ENCODE measurements around the gene CD37. TPM values are rescaled to one million over a fixed set of nuclear protein-coding genes. Genes with fewer than 3 reads are reported as not detected.
"Not testable (repeated sequence)": the region's sequence is repeated elsewhere in the genome, so short reads cannot be mapped to it uniquely, and the experiment has no call there.

Gene CD37
- total RNA-seq, 2 donors from 2014 or later = 248 to 262 TPM

GRCh38 chr19:49309087-49309486 is 26.1 kb upstream of the CD37 start:
- ATAC-seq (replicated peaks in 1 of 2) (no peak), DNase-seq (no peak)
- no peaks in the 10 kb centered on the region for H3K36me3 Mint-ChIP-seq (ENCODE audit: insufficient read depth in 2 of 2)
- no peak overlapping the region for H3K27ac Mint-ChIP-seq
- no peaks in the 10 kb centered on the region for H3K4me1 Mint-ChIP-seq (ENCODE audit: low read depth)
- H3K9me3 Mint-ChIP-seq = no peaks in the 10 kb centered on the region
- no peak overlapping the region for H3K4me3 Mint-ChIP-seq
- no peaks in the 10 kb centered on the region for H3K27me3 Mint-ChIP-seq (ENCODE audit: low read depth)

- peaks cover 12 to 22% of the 10 kb centered on the region in 2 donors for H3K36me3 Mint-ChIP-seq (ENCODE audit: insufficient read depth in 2 of 2)
- H3K27ac Mint-ChIP-seq = no peak overlapping the region
- peaks cover 7 to 8% of the 10 kb centered on the region in 2 donors for H3K9me3 Mint-ChIP-seq
- no peaks in the 10 kb centered on the region for H3K27me3 Mint-ChIP-seq (ENCODE audit: low read depth)
- no peak for ATAC-seq (replicated peaks in 1 of 2)
- no peak for DNase-seq
- H3K4me1 Mint-ChIP-seq (ENCODE audit: low read depth) = peaks cover 6% of the 10 kb centered on the region
- no peak overlapping the region for H3K4me3 Mint-ChIP-seq
Observed at GRCh38 chr19:49315111-49315510, 20.1 kb upstream of the CD37 start.

- no peaks in the 10 kb centered on the region for H3K27me3 Mint-ChIP-seq (ENCODE audit: low read depth)
- no peak overlapping the region for H3K27ac Mint-ChIP-seq
- H3K4me1 Mint-ChIP-seq (ENCODE audit: low read depth) = peaks cover 6% of the 10 kb centered on the region
- no peak for DNase-seq
- H3K36me3 Mint-ChIP-seq (ENCODE audit: insufficient read depth in 2 of 2) = peaks cover 12 to 23% of the 10 kb centered on the region in 2 donors
- ATAC-seq (replicated peaks in 1 of 2) = no peak
- H3K9me3 Mint-ChIP-seq = peaks cover 7 to 8% of the 10 kb centered on the region in 2 donors
- no peak overlapping the region for H3K4me3 Mint-ChIP-seq
Observed at GRCh38 chr19:49316284-49316683, 18.9 kb upstream of the CD37 start.

GRCh38 chr19:49318296-49318695 is 16.9 kb upstream of the CD37 start:
- peaks cover 6% of the 10 kb centered on the region for H3K4me1 Mint-ChIP-seq (ENCODE audit: low read depth)
- peaks cover 7 to 8% of the 10 kb centered on the region in 2 donors for H3K9me3 Mint-ChIP-seq
- ATAC-seq (replicated peaks in 1 of 2) (no peak), DNase-seq (no peak)
- H3K36me3 Mint-ChIP-seq (ENCODE audit: insufficient read depth in 2 of 2) = peaks cover 12 to 25% of the 10 kb centered on the region in 2 donors
- no peak overlapping the region for H3K27ac Mint-ChIP-seq
- no peaks in the 10 kb centered on the region for H3K27me3 Mint-ChIP-seq (ENCODE audit: low read depth)
- no peak overlapping the region for H3K4me3 Mint-ChIP-seq

GRCh38 chr19:49324801-49325576 is 10.2 kb upstream of the CD37 start, which contains the start of gene SLC6A16:
Gene SLC6A16 (minus strand): TSS chr19:49325191. CDS start chr19:49311347, 13,844 bp downstream.
- no peak for DNase-seq
- Mint-ChIP-seq H3K27me3 (ENCODE audit: low read depth) (no peaks in the 10 kb centered on the region), H3K4me1 (ENCODE audit: low read depth) (peaks cover 25% of the 10 kb centered on the region), H3K9me3 (peaks cover 0 to 2% of the 10 kb centered on the region in 2 donors), H3K27ac (no peak within 1 kb of the TSS), H3K36me3 (ENCODE audit: insufficient read depth in 2 of 2) (peaks cover 0 to 9% of the 10 kb centered on the region in 2 donors), H3K4me3 (no peak within 1 kb of the TSS)
- no peak for ATAC-seq (replicated peaks in 1 of 2)

GRCh38 chr19:49325756-49326155 is 9.4 kb upstream of the CD37 start:
- ATAC-seq (replicated peaks in 1 of 2); H3K27me3 Mint-ChIP-seq (ENCODE audit: low read depth); H3K4me3 Mint-ChIP-seq; DNase-seq; H3K9me3 Mint-ChIP-seq; H3K27ac Mint-ChIP-seq: not testable (repeated sequence)
- H3K36me3 Mint-ChIP-seq (ENCODE audit: insufficient read depth in 2 of 2) = peaks cover 0 to 12% of the 10 kb centered on the region in 2 donors
- peaks cover 32% of the 10 kb centered on the region for H3K4me1 Mint-ChIP-seq (ENCODE audit: low read depth)

GRCh38 chr19:49326165-49326704 is 9.0 kb upstream of the CD37 start:
- H3K36me3 Mint-ChIP-seq (ENCODE audit: insufficient read depth in 2 of 2) = peaks cover 0 to 12% of the 10 kb centered on the region in 2 donors
- DNase-seq (no peak), ATAC-seq (replicated peaks in 1 of 2) (no peak)
- H3K4me3 Mint-ChIP-seq = peak overlapping the region in 1 of 2 donors; percentile 19
- no peak overlapping the region for H3K27ac Mint-ChIP-seq
- peaks cover 36% of the 10 kb centered on the region for H3K4me1 Mint-ChIP-seq (ENCODE audit: low read depth)
- H3K9me3 Mint-ChIP-seq = peaks cover 0 to 2% of the 10 kb centered on the region in 2 donors
- no peaks in the 10 kb centered on the region for H3K27me3 Mint-ChIP-seq (ENCODE audit: low read depth)

DNA sequence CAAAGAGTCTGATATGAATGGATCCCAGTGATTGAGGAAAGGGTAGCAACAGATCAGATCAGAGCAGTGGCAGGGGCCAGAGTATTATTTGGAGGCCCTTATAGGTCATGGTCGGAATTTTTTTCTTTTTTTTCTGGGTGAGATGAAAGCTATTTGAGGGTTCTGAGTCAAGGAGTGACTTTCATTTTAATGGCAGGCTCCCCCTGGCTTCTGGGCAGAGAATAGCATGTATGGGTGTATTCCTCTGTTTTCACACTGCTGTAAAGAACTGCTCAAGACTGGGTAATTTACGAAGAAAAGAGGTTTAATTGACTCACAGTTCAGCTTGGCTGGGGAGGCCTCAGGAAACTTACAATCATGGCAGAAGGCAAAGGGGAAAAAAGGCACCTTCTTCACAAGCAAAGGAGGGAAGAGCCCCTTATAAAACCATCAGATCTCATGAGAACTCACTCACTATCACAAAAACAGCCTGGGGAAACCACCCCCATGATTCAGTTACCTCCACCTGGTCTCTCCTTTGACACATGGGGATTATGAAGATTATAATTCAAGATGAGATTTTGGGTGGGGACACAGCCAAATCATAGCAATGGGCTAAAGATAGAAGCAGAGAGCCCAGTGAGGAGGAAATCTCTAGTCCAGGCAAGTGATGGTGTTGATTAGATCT is 7.2 kb upstream of the CD37 start:
- ATAC-seq (replicated peaks in 1 of 2) (peak; percentile 30 to 44), DNase-seq (peak; percentile 52 to 63)
- peak overlapping the region; percentile 40 for H3K27ac Mint-ChIP-seq
- H3K9me3 Mint-ChIP-seq = peaks cover 0 to 2% of the 10 kb centered on the region in 2 donors
- peaks cover 0 to 9% of the 10 kb centered on the region in 2 donors for H3K36me3 Mint-ChIP-seq (ENCODE audit: insufficient read depth in 2 of 2)
- peaks cover 53% of the 10 kb centered on the region for H3K4me1 Mint-ChIP-seq (ENCODE audit: low read depth)
- H3K4me3 Mint-ChIP-seq = peak overlapping the region; percentile 3 to 36
- no peaks in the 10 kb centered on the region for H3K27me3 Mint-ChIP-seq (ENCODE audit: low read depth)

DNA sequence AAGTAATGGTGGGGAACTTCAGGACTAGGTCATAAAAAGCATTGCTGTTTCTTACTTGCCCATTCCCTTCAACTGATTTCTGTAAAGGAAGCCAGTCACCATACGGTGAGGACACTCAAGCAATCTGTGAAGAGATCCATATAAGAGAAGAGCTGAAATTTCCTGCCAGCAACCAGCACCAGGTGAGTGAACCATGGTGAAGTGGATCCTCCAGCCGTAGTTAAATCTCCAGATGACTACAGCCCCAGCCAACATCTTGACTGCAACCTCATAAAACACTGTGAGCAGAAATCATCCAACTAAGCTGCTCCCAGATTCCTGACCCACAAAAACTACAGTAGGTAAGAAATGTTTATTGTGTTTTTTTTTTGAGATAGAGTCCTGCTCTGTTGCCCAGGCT is 6.5 kb upstream of the CD37 start:
- peaks cover 0 to 9% of the 10 kb centered on the region in 2 donors for H3K36me3 Mint-ChIP-seq (ENCODE audit: insufficient read depth in 2 of 2)
- no peak for ATAC-seq (replicated peaks in 1 of 2)
- H3K4me3 Mint-ChIP-seq = no peak overlapping the region
- no peak overlapping the region for H3K27ac Mint-ChIP-seq
- no peak for DNase-seq
- H3K9me3 Mint-ChIP-seq = no peaks in the 10 kb centered on the region
- no peaks in the 10 kb centered on the region for H3K27me3 Mint-ChIP-seq (ENCODE audit: low read depth)
- peaks cover 61% of the 10 kb centered on the region for H3K4me1 Mint-ChIP-seq (ENCODE audit: low read depth)

DNA sequence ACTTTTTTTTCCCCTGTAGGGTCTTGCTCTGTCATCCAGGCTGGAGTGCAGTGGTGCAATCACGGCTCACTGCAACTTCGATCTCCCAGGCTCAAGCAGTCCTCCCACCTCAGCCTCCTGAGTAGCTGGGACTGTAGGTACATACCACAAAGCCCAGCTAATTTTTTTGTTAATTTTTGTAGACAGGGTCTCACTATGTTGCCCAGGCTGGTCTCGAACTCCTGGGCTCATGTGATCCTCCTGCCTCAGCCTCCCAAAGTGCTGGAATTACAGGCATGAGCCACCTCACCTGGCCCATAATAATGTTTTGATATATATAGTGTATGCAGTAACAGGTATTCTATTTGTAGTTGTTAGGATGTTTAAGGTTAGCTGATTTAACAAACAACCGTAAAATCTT is 4.0 kb upstream of the CD37 start:
- Mint-ChIP-seq H3K4me3 (peak overlapping the region; percentile 71 to 89), H3K4me1 (ENCODE audit: low read depth) (peaks cover 82% of the 10 kb centered on the region), H3K27ac (peak overlapping the region; percentile 26)
- H3K36me3 Mint-ChIP-seq (ENCODE audit: insufficient read depth in 2 of 2); ATAC-seq (replicated peaks in 1 of 2); H3K27me3 Mint-ChIP-seq (ENCODE audit: low read depth); DNase-seq; H3K9me3 Mint-ChIP-seq: not testable (repeated sequence)

GRCh38 chr19:49331616-49332055 is 3.6 kb upstream of the CD37 start:
- Mint-ChIP-seq H3K27me3 (ENCODE audit: low read depth) (no peaks in the 10 kb centered on the region), H3K27ac (peak overlapping the region; percentile 43), H3K4me1 (ENCODE audit: low read depth) (peaks cover 86% of the 10 kb centered on the region), H3K4me3 (peak overlapping the region; percentile 71 to 89), H3K9me3 (no peaks in the 10 kb centered on the region), H3K36me3 (ENCODE audit: insufficient read depth in 2 of 2) (peaks cover 7 to 9% of the 10 kb centered on the region in 2 donors)
- DNase-seq (peak; percentile 71 to 75), ATAC-seq (replicated peaks in 1 of 2) (peak; percentile 81 to 86)

- not testable (repeated sequence) for ATAC-seq (replicated peaks in 1 of 2); DNase-seq; H3K9me3 Mint-ChIP-seq; H3K27me3 Mint-ChIP-seq (ENCODE audit: low read depth)
- Mint-ChIP-seq H3K4me3 (peak overlapping the region; percentile 87 to 89), H3K4me1 (ENCODE audit: low read depth) (peaks cover 91% of the 10 kb centered on the region), H3K36me3 (ENCODE audit: insufficient read depth in 2 of 2) (peaks cover 9 to 11% of the 10 kb centered on the region in 2 donors), H3K27ac (peak overlapping the region; percentile 88)
Observed at GRCh38 chr19:49332691-49333417, 2.4 kb upstream of the CD37 start.
